ENCODE data around the gene OR6C65.

DNA sequence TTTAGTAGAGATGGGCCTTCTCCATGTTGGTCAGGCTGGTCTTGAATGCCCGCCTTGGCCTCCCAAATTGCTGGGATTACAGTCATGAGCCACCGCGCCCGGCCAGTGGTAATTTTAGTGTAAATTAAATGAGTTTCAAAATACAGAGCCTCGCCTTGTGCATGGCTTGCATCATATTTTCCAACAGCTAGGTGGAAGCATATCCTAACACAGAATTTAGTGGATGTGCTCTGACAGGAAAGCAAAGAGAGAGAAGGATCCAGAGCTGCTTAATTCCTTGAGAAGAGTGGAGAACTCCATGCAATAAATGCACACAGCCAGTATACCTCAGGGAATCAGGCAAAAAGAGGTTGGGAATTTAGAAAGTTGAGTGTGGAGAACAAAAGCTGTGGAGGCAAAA lies 46.0 kb downstream of the OR6C65 start:
- no peak for TF ChIP-seq EP300 (IDR thresholded peaks at IDR 0.05)
- TF ChIP-seq, protein P1, sequence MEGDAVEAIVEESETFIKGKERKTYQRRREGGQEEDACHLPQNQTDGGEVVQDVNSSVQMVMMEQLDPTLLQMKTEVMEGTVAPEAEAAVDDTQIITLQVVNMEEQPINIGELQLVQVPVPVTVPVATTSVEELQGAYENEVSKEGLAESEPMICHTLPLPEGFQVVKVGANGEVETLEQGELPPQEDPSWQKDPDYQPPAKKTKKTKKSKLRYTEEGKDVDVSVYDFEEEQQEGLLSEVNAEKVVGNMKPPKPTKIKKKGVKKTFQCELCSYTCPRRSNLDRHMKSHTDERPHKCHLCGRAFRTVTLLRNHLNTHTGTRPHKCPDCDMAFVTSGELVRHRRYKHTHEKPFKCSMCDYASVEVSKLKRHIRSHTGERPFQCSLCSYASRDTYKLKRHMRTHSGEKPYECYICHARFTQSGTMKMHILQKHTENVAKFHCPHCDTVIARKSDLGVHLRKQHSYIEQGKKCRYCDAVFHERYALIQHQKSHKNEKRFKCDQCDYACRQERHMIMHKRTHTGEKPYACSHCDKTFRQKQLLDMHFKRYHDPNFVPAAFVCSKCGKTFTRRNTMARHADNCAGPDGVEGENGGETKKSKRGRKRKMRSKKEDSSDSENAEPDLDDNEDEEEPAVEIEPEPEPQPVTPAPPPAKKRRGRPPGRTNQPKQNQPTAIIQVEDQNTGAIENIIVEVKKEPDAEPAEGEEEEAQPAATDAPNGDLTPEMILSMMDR (IDR thresholded peaks at IDR 0.05) = no peak
- no peak for TF ChIP-seq POLR2A (IDR thresholded peaks at IDR 0.05)
